HepG2 (cell line): ENCODE data around the gene STKLD1. TPM values are rescaled to one million over a fixed set of nuclear protein-coding genes. Genes with fewer than 3 reads are reported as not detected.

Experiments
- IRF2 ChIP-seq: IDR thresholded peaks from 2 replicates; pipeline ENCODE4 v1.6.1; 2018; ENCODE audit warnings: missing genetic modification reagents, missing compliant biosample characterization
- KAT8 ChIP-seq: IDR thresholded peaks from 2 replicates; pipeline ENCODE4 v1.6.1; 2016; ENCODE audit warnings: missing genetic modification reagents, missing compliant biosample characterization
- KDM5B ChIP-seq: sonication (generic); formaldehyde crosslinking; IDR thresholded peaks from 2 replicates; pipeline ENCODE4 v1.4.0; 2020; ENCODE audit warnings: missing genetic modification reagents, mild to moderate bottlenecking, borderline replicate concordance
- MAX ChIP-seq: IDR thresholded peaks from 2 replicates; pipeline ENCODE4 v1.6.1; 2012; ENCODE audit warnings: inconsistent platforms
- MED8 ChIP-seq: sonication (generic); formaldehyde crosslinking; IDR thresholded peaks from 2 replicates; pipeline ENCODE4 v1.8.1; 2023; ENCODE audit warnings: mild to moderate bottlenecking, missing genetic modification reagents; ENCODE audit not compliant: insufficient replicate concordance
- PATZ1 ChIP-seq: sonication (generic); formaldehyde crosslinking; IDR thresholded peaks from 2 replicates; pipeline ENCODE4 v1.4.0; 2020; ENCODE audit warnings: missing genetic modification reagents
- ZBTB4 ChIP-seq: sonication (generic); formaldehyde crosslinking; IDR thresholded peaks from 2 replicates; pipeline ENCODE4 v1.4.0; 2020; ENCODE audit warnings: missing genetic modification reagents, mild to moderate bottlenecking, borderline replicate concordance
- ZNF205 ChIP-seq: IDR thresholded peaks from 2 replicates; pipeline ENCODE4 v1.6.1; 2018; ENCODE audit warnings: missing biosample characterization, missing genetic modification reagents
- ZNF367 ChIP-seq: sonication (generic); formaldehyde crosslinking; IDR thresholded peaks from 2 replicates; pipeline ENCODE4 v1.4.0; 2020; ENCODE audit warnings: missing genetic modification reagents, borderline replicate concordance
- ZNF709 ChIP-seq: sonication (generic); formaldehyde crosslinking; IDR thresholded peaks from 2 replicates; pipeline ENCODE4 v1.5.0; 2020; ENCODE audit warnings: mild to moderate bottlenecking, missing genetic modification reagents
- ZNF777 ChIP-seq: sonication (generic); formaldehyde crosslinking; IDR thresholded peaks from 2 replicates; pipeline ENCODE4 v1.4.0; 2020; ENCODE audit warnings: missing genetic modification reagents
- ZNF790 ChIP-seq: sonication (generic); formaldehyde crosslinking; IDR thresholded peaks from 2 replicates; pipeline ENCODE4 v1.8.0; 2022; ENCODE audit warnings: missing genetic modification reagents, mild to moderate bottlenecking, borderline replicate concordance
- ZNF883 ChIP-seq: sonication (generic); formaldehyde crosslinking; IDR thresholded peaks from 2 replicates; pipeline ENCODE4 v1.5.1; 2020; ENCODE audit warnings: mild to moderate bottlenecking, missing genetic modification reagents; ENCODE audit errors: not compliant biosample characterization
- ZXDC ChIP-seq: sonication (generic); formaldehyde crosslinking; IDR thresholded peaks from 2 replicates; pipeline ENCODE4 v1.5.0; 2020; ENCODE audit warnings: mild to moderate bottlenecking, missing genetic modification reagents
- polyA plus RNA-seq, 8 experiments: library from polyadenylated mRNA; depleted of rRNA in 3 of 8; stranded (reverse) in 7 of 8; unstranded in 1 of 8; fragments of >200 nt; fragmentation: Illumina TruSeq in 4 of 8; extraction: Trizol in 4 of 8; gene quantifications; 2 replicates each; pipeline versions ENCODE4 v1.2.1 to v1.2.3, GENCODE V29; 2011 to 2016; ENCODE audit warnings: low read depth in 4 of 8, missing spikeins in 1 of 8, mixed read lengths in 1 of 8; ENCODE audit not compliant: insufficient read depth in 1 of 8
- total RNA-seq, 5 experiments: library from RNA; depleted of rRNA; stranded (reverse); fragments of >200 nt; fragmentation: Illumina TruSeq; extraction: Trizol; gene quantifications; 2 replicates each; pipeline ENCODE4 v1.2.3, GENCODE V29; 2016; ENCODE audit warnings: low read depth in 1 of 5
- TF ChIP-seq, protein P1 (sequence below): sonication (generic); formaldehyde crosslinking; IDR thresholded peaks from 2 replicates; pipeline ENCODE4 v1.5.0; 2020; ENCODE audit warnings: missing genetic modification reagents
- TF ChIP-seq, protein P2 (sequence below): sonication (generic); formaldehyde crosslinking; IDR thresholded peaks from 2 replicates; pipeline ENCODE4 v1.5.0; 2020; ENCODE audit warnings: mild to moderate bottlenecking, missing genetic modification reagents

STKLD1 gene
- total and polyA plus RNA-seq, 2 of the 13 experiments (the other 11 are each of a cell fraction or from before 2014, with no cell fraction given), result 1.5 to 2.2 TPM

DNA sequence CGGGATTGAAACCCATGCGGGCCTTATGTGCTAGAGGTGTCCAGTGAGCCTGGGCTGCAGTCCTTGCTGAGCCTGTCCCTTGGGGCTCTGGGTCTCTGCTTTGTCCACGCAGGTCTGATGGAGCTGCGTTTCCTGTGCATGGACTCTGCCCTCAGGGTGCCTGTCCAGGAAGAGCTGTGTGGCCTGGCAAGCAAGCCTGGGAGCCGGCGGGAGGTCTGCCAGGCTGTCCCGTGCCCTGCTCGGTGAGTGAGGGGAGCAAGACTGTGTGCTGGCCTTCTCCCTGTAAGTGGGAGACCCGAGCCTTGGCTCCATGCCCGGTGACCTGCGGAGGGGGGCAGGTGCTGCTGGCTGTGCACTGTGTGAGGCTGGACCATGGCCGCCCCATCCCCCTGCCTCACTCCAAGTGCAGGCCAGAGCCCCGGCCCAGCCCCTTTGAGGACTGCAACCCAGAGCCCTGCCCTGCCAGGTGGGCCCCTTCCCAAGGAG lies 72.4 kb downstream of the STKLD1 start (continued):
- TF ChIP-seq, protein P1, sequence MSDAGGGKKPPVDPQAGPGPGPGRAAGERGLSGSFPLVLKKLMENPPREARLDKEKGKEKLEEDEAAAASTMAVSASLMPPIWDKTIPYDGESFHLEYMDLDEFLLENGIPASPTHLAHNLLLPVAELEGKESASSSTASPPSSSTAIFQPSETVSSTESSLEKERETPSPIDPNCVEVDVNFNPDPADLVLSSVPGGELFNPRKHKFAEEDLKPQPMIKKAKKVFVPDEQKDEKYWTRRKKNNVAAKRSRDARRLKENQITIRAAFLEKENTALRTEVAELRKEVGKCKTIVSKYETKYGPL (CRISPR knock-in tag), result no peak
- TF ChIP-seq ZNF205, result no peak
- 0 out of 2 replicates have a peak, but pooled peaks have one; percentile 46 for TF ChIP-seq IRF2 (CRISPR knock-in tag)
- TF ChIP-seq ZNF790 (CRISPR knock-in tag), result no peak
- TF ChIP-seq, protein P2, sequence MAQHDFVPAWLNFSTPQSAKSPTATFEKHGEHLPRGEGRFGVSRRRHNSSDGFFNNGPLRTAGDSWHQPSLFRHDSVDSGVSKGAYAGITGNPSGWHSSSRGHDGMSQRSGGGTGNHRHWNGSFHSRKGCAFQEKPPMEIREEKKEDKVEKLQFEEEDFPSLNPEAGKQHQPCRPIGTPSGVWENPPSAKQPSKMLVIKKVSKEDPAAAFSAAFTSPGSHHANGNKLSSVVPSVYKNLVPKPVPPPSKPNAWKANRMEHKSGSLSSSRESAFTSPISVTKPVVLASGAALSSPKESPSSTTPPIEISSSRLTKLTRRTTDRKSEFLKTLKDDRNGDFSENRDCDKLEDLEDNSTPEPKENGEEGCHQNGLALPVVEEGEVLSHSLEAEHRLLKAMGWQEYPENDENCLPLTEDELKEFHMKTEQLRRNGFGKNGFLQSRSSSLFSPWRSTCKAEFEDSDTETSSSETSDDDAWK (CRISPR knock-in tag), result no peak
- no peak for TF ChIP-seq ZBTB4 (CRISPR knock-in tag)
- TF ChIP-seq ZNF709, result no peak
- peak; percentile 37; the same call in 1 of the 2 replicates for TF ChIP-seq KAT8
- no peak for TF ChIP-seq ZNF367 (CRISPR knock-in tag)
- TF ChIP-seq ZXDC (CRISPR knock-in tag), result no peak
- no peak for TF ChIP-seq MED8 (CRISPR knock-in tag)
- peak; percentile 37; the same call in 1 of the 2 replicates for TF ChIP-seq KDM5B (CRISPR knock-in tag)
- 0 out of 2 replicates have a peak, but pooled peaks have one; percentile 35 for TF ChIP-seq ZNF777 (CRISPR knock-in tag)
- TF ChIP-seq MAX, result peak; percentile 45; the same call in 1 of the 2 replicates
- TF ChIP-seq ZNF883 (CRISPR knock-in tag), result peak; percentile 45
- peak; percentile 29; the same call in 1 of the 2 replicates for TF ChIP-seq PATZ1 (CRISPR knock-in tag)
